ENCODE results near the gene SFT2D1.

- TF ChIP-seq EP300 (IDR thresholded peaks at IDR 0.05) (no peak), POLR2AphosphoS5 (IDR thresholded peaks at IDR 0.05) (no peak)
- TF ChIP-seq, protein P1, sequence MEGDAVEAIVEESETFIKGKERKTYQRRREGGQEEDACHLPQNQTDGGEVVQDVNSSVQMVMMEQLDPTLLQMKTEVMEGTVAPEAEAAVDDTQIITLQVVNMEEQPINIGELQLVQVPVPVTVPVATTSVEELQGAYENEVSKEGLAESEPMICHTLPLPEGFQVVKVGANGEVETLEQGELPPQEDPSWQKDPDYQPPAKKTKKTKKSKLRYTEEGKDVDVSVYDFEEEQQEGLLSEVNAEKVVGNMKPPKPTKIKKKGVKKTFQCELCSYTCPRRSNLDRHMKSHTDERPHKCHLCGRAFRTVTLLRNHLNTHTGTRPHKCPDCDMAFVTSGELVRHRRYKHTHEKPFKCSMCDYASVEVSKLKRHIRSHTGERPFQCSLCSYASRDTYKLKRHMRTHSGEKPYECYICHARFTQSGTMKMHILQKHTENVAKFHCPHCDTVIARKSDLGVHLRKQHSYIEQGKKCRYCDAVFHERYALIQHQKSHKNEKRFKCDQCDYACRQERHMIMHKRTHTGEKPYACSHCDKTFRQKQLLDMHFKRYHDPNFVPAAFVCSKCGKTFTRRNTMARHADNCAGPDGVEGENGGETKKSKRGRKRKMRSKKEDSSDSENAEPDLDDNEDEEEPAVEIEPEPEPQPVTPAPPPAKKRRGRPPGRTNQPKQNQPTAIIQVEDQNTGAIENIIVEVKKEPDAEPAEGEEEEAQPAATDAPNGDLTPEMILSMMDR (IDR thresholded peaks at IDR 0.05): no peak
These were observed 48.4 kb downstream of the SFT2D1 start for GRCh38 chr6:166293731-166294584.
